K562 (cell line): ENCODE data around the gene ACP4. TPM values are rescaled to one million over a fixed set of nuclear protein-coding genes. Genes with fewer than 3 reads are reported as not detected.

ENCODE experiments used
- BDP1 ChIP-seq: IDR thresholded peaks from 3 replicates; pipeline ENCODE4 v1.6.1; 2011; ENCODE audit not compliant: insufficient read length, insufficient read depth
- FUS ChIP-seq: fragments of 200-400 bp; formaldehyde crosslinking; optimal IDR thresholded peaks from 2 replicates; pipeline ENCODE3; 2017; ENCODE audit warnings: low read depth, low read length
- HCFC1 ChIP-seq: IDR thresholded peaks from 2 replicates; pipeline ENCODE4 v1.6.1; 2012; ENCODE audit warnings: low read depth, low read length, improper control_type of control experiment
- HLTF ChIP-seq: fragments of 450-650 bp; IDR thresholded peaks from 2 replicates; pipeline ENCODE4 v1.6.1; 2016
- JUND ChIP-seq, 2 experiments: IDR thresholded peaks; 2 replicates in 1 of 2; 3 replicates in 1 of 2; pipeline ENCODE4 v1.6.1; 2011; ENCODE audit warnings: borderline replicate concordance in 2 of 2, low read depth in 2 of 2, low read length in 2 of 2, improper control_type of control experiment in 1 of 2, missing biosample characterization in 1 of 2, missing genetic modification characterization in 1 of 2, missing genetic modification reagents in 1 of 2
- MXD1 ChIP-seq: fragments of 250-450 bp; sonication (Bioruptor Pico); IDR thresholded peaks from 2 replicates; pipeline ENCODE4 v1.8.0; 2021; ENCODE audit warnings: borderline replicate concordance, mild to moderate bottlenecking, moderate library complexity; ENCODE audit not compliant: poor library complexity, severe bottlenecking
- NFIX ChIP-seq: fragments of 250-450 bp; sonication (Bioruptor Pico); IDR thresholded peaks from 2 replicates; pipeline ENCODE4 v1.4.0; 2020; ENCODE audit warnings: low read depth, mild to moderate bottlenecking, moderate library complexity
- SAP30 ChIP-seq: fragments of 200-600 bp; sonication (generic); IDR thresholded peaks from 2 replicates; pipeline ENCODE4 v1.6.1; 2012; ENCODE audit warnings: borderline replicate concordance, low read depth, mild to moderate bottlenecking, moderate library complexity, low read length, control low read depth, inconsistent platforms; ENCODE audit not compliant: insufficient read depth, poor library complexity, severe bottlenecking
- SNRNP70 ChIP-seq: fragments of 200-400 bp; formaldehyde crosslinking; optimal IDR thresholded peaks from 2 replicates; pipeline ENCODE3; 2017; ENCODE audit warnings: low read depth, low read length
- ZNF592 ChIP-seq: fragments of 450-650 bp; IDR thresholded peaks from 2 replicates; pipeline ENCODE4 v1.6.1; 2017; ENCODE audit warnings: antibody characterized with exemption, mild to moderate bottlenecking
- ZNF764 ChIP-seq: fragments of 250-450 bp; sonication (Bioruptor Pico); IDR thresholded peaks from 2 replicates; pipeline ENCODE4 v1.4.0; 2020; ENCODE audit warnings: low read depth, mild to moderate bottlenecking, moderate library complexity
- polyA plus RNA-seq, 8 experiments: library from polyadenylated mRNA; depleted of rRNA in 4 of 8; stranded (reverse) in 5 of 8; unstranded in 3 of 8; fragments of >200 nt; fragmentation: Nextera tagmentation in 2 of 8; fragmentation: Illumina TruSeq in 1 of 8; extraction: Ambion mirVana in 2 of 8; extraction: Trizol in 1 of 8; gene quantifications; 2 replicates each; pipeline versions ENCODE4 v1.2.1 to v1.2.3, GENCODE V29; 2011 to 2014; ENCODE audit warnings: inconsistent platforms in 1 of 8, missing spikeins in 1 of 8
- total RNA-seq, 7 experiments: library from RNA; depleted of rRNA in 6 of 7; stranded (reverse); fragments of >200 nt in 6 of 7; fragmentation: Illumina TruSeq in 2 of 7; extraction: Trizol in 2 of 7; gene quantifications; 2 replicates each; pipeline versions ENCODE4 v1.2.1 to v1.2.3, GENCODE V29; 2011 to 2021; ENCODE audit warnings: low replicate concordance in 1 of 7

The ACP4 gene
- total and polyA plus RNA-seq, 9 of the 15 experiments (the other 6 are each of a cell fraction or from before 2014, with no cell fraction given): not detected

- TF ChIP-seq JUND (IDR thresholded peaks at IDR 0.05; ENCODE audit: borderline replicate concordance, low read depth, low read length) (peak; percentile 73), JUND (tag; IDR thresholded peaks at IDR 0.05; ENCODE audit: borderline replicate concordance, low read depth, low read length) (peak; percentile 13; the same call in 2 of the 3 replicates), NFIX (CRISPR knock-in tag) (0 out of 2 replicates have a peak, but pooled peaks have one; percentile 27), HCFC1 (peak; percentile 68), MXD1 (CRISPR knock-in tag) (peak; percentile 69), SAP30 (peak; percentile 95), HLTF (peak; percentile 79), ZNF592 (peak; percentile 80), FUS (no peak), ZNF764 (no peak), BDP1 (no peak), SNRNP70 (no peak)
Observed at GRCh38 chr19:50804420-50805272, 14.4 kb downstream of the ACP4 start (continued).
